SK-N-SH (cell line): ENCODE measurements around the gene IFNLR1.

Experiments used
- CTCF ChIP-seq: fragments of 200-600 bp; sonication (generic); IDR thresholded peaks from 2 replicates; pipeline ENCODE4 v1.6.1; 2017; ENCODE audit warnings: antibody characterized with exemption, mild to moderate bottlenecking, moderate library complexity
- IRF3 ChIP-seq: fragments of 150-350 bp; IDR thresholded peaks from 2 replicates; pipeline ENCODE4 v1.6.1; 2016; ENCODE audit warnings: mild to moderate bottlenecking, low read depth, low read length
- JUND ChIP-seq: IDR thresholded peaks from 2 replicates; pipeline ENCODE4 v1.4.0; 2012
- MAX ChIP-seq: IDR thresholded peaks from 2 replicates; pipeline ENCODE4 v1.4.0; 2012; ENCODE audit warnings: low read depth
- MXI1 ChIP-seq: IDR thresholded peaks from 2 replicates; pipeline ENCODE4 v1.6.1; 2012; ENCODE audit warnings: mild to moderate bottlenecking, low read depth, low read length, improper control_type of control experiment
- PBX3 ChIP-seq: IDR thresholded peaks from 2 replicates; pipeline ENCODE4; 2012
- REST ChIP-seq: IDR thresholded peaks from 2 replicates; pipeline ENCODE4 v1.6.1; 2012; ENCODE audit warnings: mild to moderate bottlenecking, low read depth, low read length, moderate library complexity
- RFX5 ChIP-seq: IDR thresholded peaks from 2 replicates; pipeline ENCODE4 v1.6.1; 2012; ENCODE audit warnings: mild to moderate bottlenecking, improper control_type of control experiment, low read length
- TAF1 ChIP-seq: IDR thresholded peaks from 2 replicates; pipeline ENCODE4 v1.6.1; 2012; ENCODE audit warnings: low read depth, mild to moderate bottlenecking, low read length, moderate library complexity, borderline replicate concordance

- no peak for TF ChIP-seq PBX3
- no peak for TF ChIP-seq CTCF
- no peak for TF ChIP-seq RFX5
- no peak for TF ChIP-seq JUND
- TF ChIP-seq REST, result no peak
- TF ChIP-seq TAF1, result no peak
- no peak for TF ChIP-seq MXI1
- no peak for TF ChIP-seq MAX
- TF ChIP-seq IRF3, result no peak
These were observed 65.7 kb downstream of the IFNLR1 start for GRCh38 chr1:24121406-24121805.
